Sigmoid colon (tissue), 7 donors: Measurements from ENCODE around the gene SULF2. TPM values are rescaled to one million over a fixed set of nuclear protein-coding genes. Genes with fewer than 3 reads are reported as not detected.

Source experiments
- DNase-seq: peaks from one replicate; pipeline ENCODE4 v3.0.0-alpha.2; 2019
- H3K27ac ChIP-seq, 4 donors: fragments of 200-600 bp; sonication (generic); one replicate each; pipeline ENCODE4 v1.5.1; 2016 to 2019; ENCODE audit warnings: mild to moderate bottlenecking in 1 of 4
- H3K27me3 ChIP-seq, 3 donors: fragments of 200-600 bp; sonication (generic); one replicate each; pipeline ENCODE4 v1.5.1; 2019; ENCODE audit warnings: mild to moderate bottlenecking in 1 of 3
- H3K36me3 ChIP-seq, 4 donors: fragments of 200-600 bp; sonication (generic); one replicate each; pipeline ENCODE4 v1.5.1; 2016 to 2019
- H3K4me1 ChIP-seq, 4 donors: fragments of 200-600 bp; sonication (generic); one replicate each; pipeline ENCODE4 v1.5.1; 2017 to 2019
- H3K4me3 ChIP-seq, 4 donors: fragments of 200-600 bp; sonication (generic); one replicate each; pipeline ENCODE4 v1.5.1; 2017 to 2019; ENCODE audit warnings: mild to moderate bottlenecking in 2 of 4, moderate library complexity in 1 of 4
- H3K9me3 ChIP-seq, 4 donors: fragments of 200-600 bp in 3 of 4; sonication (generic) in 3 of 4; one replicate each; pipeline versions ENCODE4 v1.5.1 to v1.6.1; 2013 to 2019
- CTCF ChIP-seq, 4 experiments: fragments of 450-650 bp in 3 of 4; fragments of 200-600 bp in 1 of 4; IDR thresholded peaks; one replicate each; pipeline ENCODE4 v1.5.1; 2016 to 2019; ENCODE audit warnings: antibody characterized with exemption in 4 of 4, mild to moderate bottlenecking in 3 of 4, moderate library complexity in 2 of 4
- EP300 ChIP-seq, 4 donors: sonication (generic); formaldehyde crosslinking; IDR thresholded peaks; one replicate each; pipeline ENCODE4 v1.6.1; 2017; ENCODE audit warnings: antibody characterized with exemption in 4 of 4
- POLR2A ChIP-seq, 2 donors: fragments of 450-650 bp; IDR thresholded peaks; one replicate each; pipeline ENCODE4 v1.6.1; 2016; ENCODE audit warnings: antibody characterized with exemption in 2 of 2, mild to moderate bottlenecking in 2 of 2, moderate library complexity in 2 of 2
- POLR2AphosphoS5 ChIP-seq, 4 donors: sonication (generic); formaldehyde crosslinking; IDR thresholded peaks; one replicate each; pipeline ENCODE4 v1.6.1; 2017; ENCODE audit warnings: antibody characterized with exemption in 4 of 4
- WGBS, 2 donors: extraction: QIAGEN DNeasy Blood & Tissue Kit; methylation state at CpG; one replicate each; pipeline ENCODE4 v1.1.7; 2013; 5-methylcytosine and 5-hydroxymethylcytosine counted together
- intact Hi-C: fragments of 100-400 bp; cut with DNase I; formaldehyde crosslinking; loops from one replicate; pipeline ENCODE4 v1.15.1; 2023
- polyA plus RNA-seq, 3 donors: library from polyadenylated mRNA; stranded (reverse); fragments of 200-250 nt; gene quantifications; one replicate each; pipeline ENCODE4 v1.2.3, GENCODE V29; 2013
- total RNA-seq, 4 donors: library from RNA; depleted of rRNA; stranded (reverse); fragments of >200 nt; gene quantifications; one replicate each; pipeline ENCODE4 v1.1.0, GENCODE V29; 2016
- donor health status: healthy with polysubstance abuse.
- donor health status: Bipolar disorder and iron deficiency.
- donor health status: healthy.

Gene SULF2
- total and polyA plus RNA-seq, 7 donors, result 14.6 to 70.1 (median 28.2) TPM

- DNase-seq, result no peak
- no peaks in the 10 kb centered on the region for H3K9me3 ChIP-seq
- H3K27me3 ChIP-seq, result no peaks in the 10 kb centered on the region
- TF ChIP-seq POLR2AphosphoS5 (IDR thresholded peaks at IDR 0.05) (no peak), POLR2A (IDR thresholded peaks at IDR 0.05) (no peak), CTCF (IDR thresholded peaks at IDR 0.05) (no peak), EP300 (IDR thresholded peaks at IDR 0.05) (no peak)
- intact Hi-C loops, result loop anchor here (5.0 kb wide), 2 partner anchors 66 to 126 kb away; partner anchors contain the start of gene SULF2
- peaks cover 0 to 78% (median 12%) of the 10 kb centered on the region in 4 donors for H3K36me3 ChIP-seq
- no peak overlapping the region for H3K27ac ChIP-seq
- H3K4me3 ChIP-seq, result no peak overlapping the region
- WGBS, 2 donors, result 92% methylated on average over 7 of the region's 7 CpGs
- H3K4me1 ChIP-seq, result peaks cover 0 to 9% (median 5%) of the 10 kb centered on the region in 4 donors
These were observed 123.6 kb downstream of the SULF2 start for GRCh38 chr20:47661714-47662113.

- Histone ChIP-seq H3K9me3 (no peaks in the 10 kb centered on the region), H3K4me3 (no peak overlapping the region), H3K36me3 (peaks cover 0 to 83% (median 12%) of the 10 kb centered on the region in 4 donors), H3K27ac (no peak overlapping the region), H3K27me3 (no peaks in the 10 kb centered on the region), H3K4me1 (peaks cover 0 to 9% (median 5%) of the 10 kb centered on the region in 4 donors)
- 89 to 90% methylated on average over 12 of the region's 12 CpGs for WGBS, 2 donors
- DNase-seq, result no peak
- TF ChIP-seq POLR2AphosphoS5 (IDR thresholded peaks at IDR 0.05) (no peak), CTCF (IDR thresholded peaks at IDR 0.05) (peak in 1 of 4 experiments; percentile 8)
- intact Hi-C loops, result loop anchor here (5.0 kb wide), 2 partner anchors 66 to 126 kb away; partner anchors contain the start of gene SULF2
These were observed 124.1 kb downstream of the SULF2 start for GRCh38 chr20:47660983-47661700.

- Histone ChIP-seq H3K4me3 (no peak overlapping the region), H3K4me1 (peaks cover 0 to 9% (median 5%) of the 10 kb centered on the region in 4 donors), H3K27ac (no peak overlapping the region), H3K27me3 (no peaks in the 10 kb centered on the region), H3K9me3 (no peaks in the 10 kb centered on the region), H3K36me3 (peaks cover 0 to 81% (median 12%) of the 10 kb centered on the region in 4 donors)
- 94 to 96% methylated on average over 2 of the region's 2 CpGs for WGBS, 2 donors
- intact Hi-C loops, result loop anchor here (5.0 kb wide), 2 partner anchors 67 to 127 kb away; partner anchors contain the start of gene SULF2
- no peak for DNase-seq
- TF ChIP-seq CTCF (IDR thresholded peaks at IDR 0.05), result no peak
- TF ChIP-seq POLR2A (IDR thresholded peaks at IDR 0.05), result no peak
- TF ChIP-seq POLR2AphosphoS5 (IDR thresholded peaks at IDR 0.05), result no peak
These were observed 124.7 kb downstream of the SULF2 start for GRCh38 chr20:47660602-47660905.

GRCh38 chr20:47659904-47660601 lies 125.2 kb downstream of the SULF2 start:
- Histone ChIP-seq H3K27ac (no peak overlapping the region), H3K4me1 (peaks cover 0 to 9% (median 5%) of the 10 kb centered on the region in 4 donors), H3K36me3 (peaks cover 0 to 81% (median 14%) of the 10 kb centered on the region in 4 donors), H3K4me3 (no peak overlapping the region), H3K27me3 (no peaks in the 10 kb centered on the region), H3K9me3 (no peaks in the 10 kb centered on the region)
- no peak for TF ChIP-seq POLR2A (IDR thresholded peaks at IDR 0.05)
- TF ChIP-seq CTCF (IDR thresholded peaks at IDR 0.05), result no peak
- TF ChIP-seq POLR2AphosphoS5 (IDR thresholded peaks at IDR 0.05), result no peak
- TF ChIP-seq EP300 (IDR thresholded peaks at IDR 0.05), result no peak
- WGBS, 2 donors, result 82 to 85% methylated on average over 7 of the region's 7 CpGs
- no peak for DNase-seq
- intact Hi-C loops, result loop anchor here (5.0 kb wide), 2 partner anchors 67 to 127 kb away; partner anchors contain the start of gene SULF2
